Caki2 (cell line): ENCODE data around the gene ING4. TPM values are rescaled to one million over a fixed set of nuclear protein-coding genes. Genes with fewer than 3 reads are reported as not detected.

ENCODE experiments used
- DNase-seq: peaks from one replicate; pipeline ENCODE4 v3.0.0-alpha.2; 2015; ENCODE audit warnings: low read depth
- in situ Hi-C: cut with HindIII; loops from 2 replicates; pipeline ENCODE4 v1.10.0; 2016; ENCODE audit warnings: low sequenced_read_pairs, low pct_unique_long_range_greater_than_20kb, mixed read lengths
- total RNA-seq: library from RNA; depleted of rRNA; stranded (reverse); fragments of >200 nt; shearing (Covaris generic); gene quantifications from 2 replicates; pipeline ENCODE4 v1.2.3, GENCODE V29; 2014; ENCODE audit warnings: low replicate concordance

The ING4 gene
- total RNA-seq, 1 experiment from 2014 or later, result 35.3 TPM

GRCh38 chr12:6644257-6644596 lies 18.7 kb downstream of the ING4 start:
- no peak for DNase-seq
- in situ Hi-C loops, result no loop called here

- in situ Hi-C loops, result no loop called here
Observed at GRCh38 chr12:6643569-6644256, 19.2 kb downstream of the ING4 start.

GRCh38 chr12:6641131-6641530 lies 21.8 kb downstream of the ING4 start:
- in situ Hi-C loops, result no loop called here
- DNase-seq, result no peak

More at GRCh38 chr12:6643569-6644256, 19.2 kb downstream of the ING4 start:
- no peak for DNase-seq

- no peak for DNase-seq
- in situ Hi-C loops, result no loop called here
Observed at GRCh38 chr12:6640497-6640896, 22.4 kb downstream of the ING4 start.

GRCh38 chr12:6639151-6639801 lies 23.6 kb downstream of the ING4 start:
- in situ Hi-C loops, result no loop called here
- no peak for DNase-seq

- DNase-seq, result no peak
- in situ Hi-C loops, result no loop called here
Observed at GRCh38 chr12:6638305-6638704, 24.6 kb downstream of the ING4 start.

GRCh38 chr12:6635856-6636531 lies 26.9 kb downstream of the ING4 start, which contains the start of gene LPAR5:
TSS of gene LPAR5 (minus strand) at chr12:6635959. CDS start at chr12:6621248, 14,711 bp downstream.
- in situ Hi-C loops, result no loop called here
- DNase-seq, result no peak

- DNase-seq, result no peak
- in situ Hi-C loops, result no loop called here
Observed at GRCh38 chr12:6635375-6635855, 27.5 kb downstream of the ING4 start.

- no peak for DNase-seq
- in situ Hi-C loops, result no loop called here
Observed at GRCh38 chr12:6632026-6632983, 30.6 kb downstream of the ING4 start.

- in situ Hi-C loops, result no loop called here
Observed at GRCh38 chr12:6631549-6631961, 31.4 kb downstream of the ING4 start.

GRCh38 chr12:6630736-6631135 lies 32.2 kb downstream of the ING4 start:
- no peak for DNase-seq
- in situ Hi-C loops, result no loop called here

More at GRCh38 chr12:6631549-6631961, 31.4 kb downstream of the ING4 start:
- no peak for DNase-seq

GRCh38 chr12:6627616-6628015 lies 35.3 kb downstream of the ING4 start:
- DNase-seq, result no peak
- in situ Hi-C loops, result no loop called here

- in situ Hi-C loops, result no loop called here
- DNase-seq, result no peak
Observed at GRCh38 chr12:6626654-6627283, 36.1 kb downstream of the ING4 start.

- no peak for DNase-seq
- in situ Hi-C loops, result no loop called here
Observed at GRCh38 chr12:6620885-6621274, 42.0 kb downstream of the ING4 start.

- no peak for DNase-seq
- in situ Hi-C loops, result no loop called here
Observed at GRCh38 chr12:6620137-6620884, 42.6 kb downstream of the ING4 start.

GRCh38 chr12:6618483-6619225 lies 44.3 kb downstream of the ING4 start:
- in situ Hi-C loops, result no loop called here
- no peak for DNase-seq

GRCh38 chr12:6615802-6616201 lies 47.1 kb downstream of the ING4 start:
- DNase-seq, result no peak
- in situ Hi-C loops, result no loop called here
